Neutrophil (primary cell): ENCODE data around the gene ADGRD2.

ENCODE experiments used
- H3K27ac ChIP-seq: fragments of 200-600 bp; sonication (generic); 2 replicates; pipeline ENCODE4 v1.5.1; 2016; ENCODE audit warnings: mild to moderate bottlenecking, moderate library complexity
- H3K27me3 ChIP-seq: fragments of 200-600 bp; sonication (generic); 2 replicates; pipeline ENCODE4 v1.6.0; 2016; ENCODE audit warnings: mild to moderate bottlenecking
- H3K36me3 ChIP-seq: fragments of 200-600 bp; sonication (generic); 2 replicates; pipeline ENCODE4 v1.5.1; 2017
- H3K4me1 ChIP-seq, 2 experiments: fragments of 200-600 bp in 1 of 2; sonication (generic) in 1 of 2; 1 replicate in 1 of 2; 2 replicates in 1 of 2; pipeline versions ENCODE4 v1.5.1 to v1.6.1; 2013 to 2016; ENCODE audit warnings: low read depth in 1 of 2, low read length in 1 of 2, mild to moderate bottlenecking in 1 of 2, moderate library complexity in 1 of 2; ENCODE audit not compliant: control insufficient read depth in 1 of 2, insufficient read depth in 1 of 2
- H3K4me3 ChIP-seq, 2 experiments: fragments of 200-600 bp in 1 of 2; sonication (generic) in 1 of 2; 1 replicate in 1 of 2; 2 replicates in 1 of 2; pipeline ENCODE4 v1.5.1; 2013 to 2016; ENCODE audit warnings: low read depth in 1 of 2, low read length in 1 of 2, mild to moderate bottlenecking in 1 of 2, moderate library complexity in 1 of 2
- H3K9me3 ChIP-seq: fragments of 200-600 bp; sonication (generic); 2 replicates; pipeline ENCODE4 v1.5.1; 2016
- CTCF ChIP-seq: fragments of 200-600 bp; sonication (generic); IDR thresholded peaks from 2 replicates; pipeline ENCODE4 v1.5.1; 2016; ENCODE audit warnings: antibody characterized with exemption

Gene ADGRD2

GRCh38 chr9:124454296-124454695, 4.0 kb downstream of the ADGRD2 start:
- Histone ChIP-seq H3K4me1 (peaks cover 0 to 6% of the 10 kb centered on the region in 2 experiments), H3K4me3 (no peak overlapping the region)

DNA sequence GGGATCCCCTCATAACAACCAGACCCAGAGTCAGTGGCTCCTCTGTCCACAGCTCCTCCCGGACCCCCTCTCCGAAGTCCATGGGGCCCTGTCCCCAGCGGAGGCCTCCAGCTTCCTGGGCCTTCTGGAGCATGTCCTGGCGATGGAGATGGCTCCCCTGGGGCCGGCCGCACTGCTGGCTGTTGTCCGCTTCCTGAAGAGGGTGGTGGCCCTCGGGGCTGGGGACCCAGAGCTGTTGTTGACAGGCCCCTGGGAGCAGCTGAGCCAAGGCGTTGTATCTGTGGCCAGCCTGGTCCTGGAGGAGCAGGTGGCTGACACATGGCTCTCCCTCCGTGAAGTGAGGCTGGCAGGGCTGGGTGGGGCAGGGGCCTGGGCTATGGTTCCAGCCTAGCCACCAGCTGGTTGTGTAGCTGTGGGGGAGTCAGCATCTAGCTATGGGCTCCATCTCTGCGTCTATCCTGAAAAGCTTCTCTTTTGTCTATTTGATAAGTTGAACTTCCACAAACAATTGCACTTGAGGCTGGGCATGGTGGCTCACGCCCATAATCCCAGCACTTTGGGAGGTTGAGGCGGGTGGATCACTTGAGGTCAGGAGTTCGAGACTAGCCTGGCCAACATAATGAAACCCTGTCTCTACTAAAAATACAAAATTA, 4.7 kb downstream of the ADGRD2 start:
- H3K27ac ChIP-seq, result no peak overlapping the region
- no peak overlapping the region for H3K4me3 ChIP-seq
- H3K4me1 ChIP-seq, result peaks cover 0 to 6% of the 10 kb centered on the region in 2 experiments
- H3K27me3 ChIP-seq, result peaks cover 53% of the 10 kb centered on the region
- no peak for TF ChIP-seq CTCF
- no peaks in the 10 kb centered on the region for H3K36me3 ChIP-seq
- H3K9me3 ChIP-seq, result no peaks in the 10 kb centered on the region

More at GRCh38 chr9:124454296-124454695, 4.0 kb downstream of the ADGRD2 start:
- Histone ChIP-seq H3K27ac (no peak overlapping the region), H3K9me3 (no peaks in the 10 kb centered on the region), H3K27me3 (peaks cover 59% of the 10 kb centered on the region), H3K36me3 (no peaks in the 10 kb centered on the region)
- TF ChIP-seq CTCF, result no peak

DNA sequence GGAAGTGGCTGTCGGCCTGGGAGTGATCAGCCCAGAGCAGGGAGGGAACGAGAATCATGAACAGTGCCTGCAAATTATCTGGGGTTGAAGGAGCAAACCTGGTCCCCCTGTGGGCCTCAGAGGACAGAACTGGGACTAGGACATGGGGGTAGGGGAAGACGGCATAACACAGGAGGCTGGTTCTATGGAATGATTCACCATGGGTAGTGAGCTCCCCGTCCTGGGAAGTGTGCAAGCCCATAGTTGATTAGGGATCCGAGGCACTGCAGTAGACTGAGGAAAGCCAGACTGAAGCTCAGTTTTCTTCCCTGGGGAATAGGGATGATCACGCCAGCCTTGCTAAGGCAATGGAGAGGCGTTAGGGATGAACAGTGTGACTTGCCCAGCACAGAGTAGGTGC, 5.6 kb downstream of the ADGRD2 start:
- peaks cover 44% of the 10 kb centered on the region for H3K27me3 ChIP-seq
- H3K27ac ChIP-seq, result no peak overlapping the region
- no peaks in the 10 kb centered on the region for H3K36me3 ChIP-seq
- TF ChIP-seq CTCF, result no peak
- peaks cover 0 to 4% of the 10 kb centered on the region in 2 experiments for H3K4me1 ChIP-seq
- H3K4me3 ChIP-seq, result no peak overlapping the region
- no peaks in the 10 kb centered on the region for H3K9me3 ChIP-seq

DNA sequence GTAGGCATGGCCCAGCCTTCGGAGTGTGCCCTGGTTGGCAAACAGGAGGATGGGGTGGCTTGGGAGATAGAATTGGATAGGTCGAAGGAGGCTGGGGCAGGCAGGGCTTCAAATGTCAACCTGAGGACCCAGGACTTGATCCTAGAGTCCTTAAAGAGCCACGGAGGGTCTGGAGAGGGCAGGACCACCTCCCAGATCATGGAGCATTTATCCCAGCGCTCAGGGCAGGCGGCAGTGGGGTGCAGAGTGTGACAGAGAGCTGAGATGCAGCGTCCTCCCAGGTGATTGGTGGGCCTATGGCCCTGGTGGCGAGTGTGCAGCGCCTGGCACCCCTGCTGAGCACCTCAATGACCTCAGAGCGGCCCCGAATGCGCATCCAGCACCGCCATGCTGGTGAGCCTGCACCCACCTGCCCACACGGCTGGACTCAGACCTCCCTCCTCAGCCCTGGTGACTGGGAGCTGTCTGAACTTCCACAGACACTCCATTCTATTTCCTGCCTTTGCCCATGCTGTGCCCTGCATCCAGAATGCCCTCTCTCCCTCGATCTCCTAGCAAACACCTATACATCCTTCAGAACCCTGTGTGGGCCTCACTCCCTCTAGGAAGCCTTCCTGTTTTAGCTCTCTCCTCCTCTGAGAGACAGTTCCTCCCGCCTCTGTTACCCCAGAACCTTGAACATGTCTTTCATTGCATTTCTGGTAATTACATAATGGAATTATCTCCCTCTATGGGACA, 6.3 kb downstream of the ADGRD2 start:
- no peak overlapping the region for H3K27ac ChIP-seq
- no peaks in the 10 kb centered on the region for H3K36me3 ChIP-seq
- TF ChIP-seq CTCF, result no peak
- H3K4me1 ChIP-seq, result peaks cover 0 to 4% of the 10 kb centered on the region in 2 experiments
- H3K27me3 ChIP-seq, result peaks cover 37% of the 10 kb centered on the region
- H3K4me3 ChIP-seq, result no peak overlapping the region
- H3K9me3 ChIP-seq, result no peaks in the 10 kb centered on the region

DNA sequence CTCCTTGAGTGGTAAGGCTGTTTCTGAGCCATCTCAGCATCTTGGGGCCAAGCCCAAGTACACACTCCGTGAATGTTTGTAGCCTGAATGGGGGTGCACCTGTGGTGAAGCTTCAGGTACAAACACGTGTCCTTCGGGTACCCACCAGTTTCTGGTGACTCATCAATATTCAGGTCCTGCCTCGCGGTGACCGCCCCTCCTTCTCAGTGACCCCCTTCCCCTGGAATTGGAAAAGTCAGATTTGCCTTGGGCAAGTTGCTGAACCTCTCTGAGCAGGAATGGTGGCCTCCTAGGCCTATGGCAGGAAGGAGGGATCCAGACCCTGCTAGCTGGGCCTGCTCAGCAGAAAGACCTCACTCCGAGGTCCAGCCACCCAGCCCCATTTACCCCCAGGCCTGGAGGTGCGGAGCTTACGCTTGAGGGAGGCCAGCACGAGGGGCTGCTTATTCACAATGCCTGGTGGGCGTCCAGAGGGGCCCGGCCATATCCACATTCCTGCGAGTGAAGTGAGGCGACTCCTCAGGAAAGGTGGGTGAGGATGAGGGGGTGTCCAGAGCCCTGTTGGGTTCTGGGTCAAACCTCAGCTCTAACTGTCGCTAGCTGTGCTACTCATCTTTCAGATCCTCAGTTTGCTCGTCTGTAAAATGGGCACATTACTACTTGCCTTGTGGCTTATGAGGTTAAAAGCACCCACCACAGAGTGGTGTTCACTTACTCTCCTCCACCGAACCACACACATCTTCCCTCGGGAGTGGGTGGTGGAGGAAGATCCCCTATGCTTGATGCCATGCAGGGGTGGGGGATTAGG, 7.0 kb downstream of the ADGRD2 start:
- H3K9me3 ChIP-seq, result no peaks in the 10 kb centered on the region
- H3K4me1 ChIP-seq, result peaks cover 0 to 4% of the 10 kb centered on the region in 2 experiments
- H3K27me3 ChIP-seq, result peaks cover 37% of the 10 kb centered on the region
- H3K36me3 ChIP-seq, result no peaks in the 10 kb centered on the region
- TF ChIP-seq CTCF, result no peak
- H3K27ac ChIP-seq, result no peak overlapping the region
- H3K4me3 ChIP-seq, result no peak overlapping the region
